A549 (cell line): ENCODE data around the gene ABHD2. TPM values are rescaled to one million over a fixed set of nuclear protein-coding genes. Genes with fewer than 3 reads are reported as not detected.

Experiments
- ATAC-seq, 2 experiments: fragments of 200-7000 bp in 1 of 2; fragments of >200 bp in 1 of 2; cut with Nextera tagmentation in 1 of 2; cut with Tn5 transposase in 1 of 2; 3 replicates each; pipeline versions ENCODE4 v1.8.0 to v1.9.1; 2018 to 2020; ENCODE audit warnings: mild to moderate bottlenecking in 1 of 2, moderate library complexity in 1 of 2
- CTCF ChIA-PET: fragments of 300-600 bp; sonication (Branson Sonifier 250); formaldehyde crosslinking; extraction: SDS; loops from one replicate; lab custom pipeline; 2021; ENCODE audit warnings: antibody characterized with exemption, inconsistent platforms; lab: Yijun Ruan, JAX
- POLR2A ChIA-PET: fragments of 350-600 bp; formaldehyde crosslinking; extraction: SDS; loops from one replicate; lab custom pipeline; 2021; ENCODE audit warnings: antibody characterized with exemption, inconsistent platforms; lab: Yijun Ruan, JAX
- DNase-seq, 2 experiments: peaks; one replicate each; pipeline versions ENCODE4 v3.0.0 to v3.0.0-alpha.2; 2011 to 2016; ENCODE audit warnings: low read depth in 1 of 2, low spot score in 1 of 2
- FAIRE-seq: peaks from 2 replicates; lab custom pipeline; 2011; peaks lifted over from hg19 to GRCh38; lab: Jason Lieb, UNC
- H3K27ac ChIP-seq, 2 experiments: fragments of >200 bp; sonication (Bioruptor Twin); formaldehyde crosslinking; 3 replicates each; pipeline ENCODE4 v1.5.1; 2016 to 2017
- H3K4me1 ChIP-seq: fragments of >200 bp; sonication (Bioruptor Twin); formaldehyde crosslinking; 3 replicates; pipeline ENCODE4 v1.6.1; 2016
- H3K4me2 ChIP-seq: fragments of >200 bp; sonication (Bioruptor Twin); formaldehyde crosslinking; 3 replicates; pipeline ENCODE4 v1.6.1; 2016
- H3K4me3 ChIP-seq: fragments of >200 bp; sonication (Bioruptor Twin); formaldehyde crosslinking; 3 replicates; pipeline ENCODE4 v1.5.1; 2016
- H3K9me3 ChIP-seq: fragments of >200 bp; sonication (Bioruptor Twin); formaldehyde crosslinking; 3 replicates; pipeline ENCODE4 v1.6.1; 2016
- ATOH8 ChIP-seq: fragments of 250-450 bp; sonication (Bioruptor Pico); IDR thresholded peaks from 2 replicates; pipeline ENCODE4 v1.5.0; 2020; ENCODE audit warnings: low read depth, mild to moderate bottlenecking, moderate library complexity
- CBX2 ChIP-seq: fragments of 200-600 bp; sonication (generic); IDR thresholded peaks from 2 replicates; pipeline ENCODE4 v1.6.1; 2016; ENCODE audit warnings: low read depth, mild to moderate bottlenecking, borderline replicate concordance
- CEBPB ChIP-seq, 2 experiments: fragments of >200 bp in 1 of 2; sonication (Bioruptor Twin) in 1 of 2; formaldehyde crosslinking in 1 of 2; IDR thresholded peaks; 2 replicates each; pipeline ENCODE4 v1.6.1; 2012 to 2016
- EHMT2 ChIP-seq: fragments of 200-600 bp; sonication (generic); IDR thresholded peaks from 2 replicates; pipeline ENCODE4 v1.6.1; 2016; ENCODE audit warnings: antibody characterized with exemption, low read depth, mild to moderate bottlenecking, moderate library complexity
- ELK1 ChIP-seq: fragments of 150-350 bp; IDR thresholded peaks from 2 replicates; pipeline ENCODE4 v1.6.1; 2014; ENCODE audit warnings: low read depth, mild to moderate bottlenecking, low read length
- EP300 ChIP-seq, 2 experiments: fragments of >200 bp; sonication (Bioruptor Twin); formaldehyde crosslinking; IDR thresholded peaks; 2 replicates in 1 of 2; 3 replicates in 1 of 2; pipeline ENCODE4 v1.6.1; 2016 to 2017
- ESRRA ChIP-seq: fragments of 150-350 bp; IDR thresholded peaks from 2 replicates; pipeline ENCODE4 v1.6.1; 2014; ENCODE audit warnings: mild to moderate bottlenecking, low read length, borderline replicate concordance
- GATA3 ChIP-seq: IDR thresholded peaks from 2 replicates; pipeline ENCODE4 v1.6.1; 2012; ENCODE audit warnings: borderline replicate concordance
- HMGXB4 ChIP-seq: fragments of 250-450 bp; sonication (Bioruptor Pico); IDR thresholded peaks from 2 replicates; pipeline ENCODE4 v1.5.0; 2021; ENCODE audit warnings: mild to moderate bottlenecking, moderate library complexity, borderline replicate concordance
- HOXB5 ChIP-seq: fragments of 250-450 bp; sonication (Bioruptor Pico); IDR thresholded peaks from 2 replicates; pipeline ENCODE4 v1.5.0; 2020; ENCODE audit warnings: mild to moderate bottlenecking, moderate library complexity
- JUN ChIP-seq, 2 experiments: fragments of >200 bp; sonication (Bioruptor Twin); formaldehyde crosslinking; IDR thresholded peaks; 2 replicates in 1 of 2; 3 replicates in 1 of 2; pipeline ENCODE4 v1.6.1; 2016 to 2017
- MYC ChIP-seq: IDR thresholded peaks from 2 replicates; pipeline ENCODE4 v1.6.1; 2012; ENCODE audit warnings: mild to moderate bottlenecking, inconsistent platforms, low read length, improper control_type of control experiment, borderline replicate concordance
- NPAS2 ChIP-seq: fragments of 250-450 bp; sonication (Bioruptor Pico); IDR thresholded peaks from 2 replicates; pipeline ENCODE4 v1.8.0; 2022; ENCODE audit warnings: mild to moderate bottlenecking, moderate library complexity, borderline replicate concordance
- PHF8 ChIP-seq: fragments of 200-600 bp; sonication (generic); IDR thresholded peaks from 2 replicates; pipeline ENCODE4 v1.6.1; 2016; ENCODE audit warnings: low read depth, mild to moderate bottlenecking, antibody characterized with exemption, moderate library complexity, borderline replicate concordance
- POLR2A ChIP-seq: IDR thresholded peaks from 2 replicates; pipeline ENCODE4 v1.6.1; 2012; ENCODE audit warnings: mild to moderate bottlenecking, low read length
- POLR2AphosphoS2 ChIP-seq: conservative IDR thresholded peaks from 2 replicates; pipeline ENCODE4 v1.6.1; 2012; ENCODE audit warnings: low read length, improper control_type of control experiment, inconsistent platforms
- RAD21 ChIP-seq, 2 experiments: fragments of >200 bp in 1 of 2; sonication (Bioruptor Twin) in 1 of 2; formaldehyde crosslinking in 1 of 2; IDR thresholded peaks in 1 of 2; conservative IDR thresholded peaks in 1 of 2; 2 replicates in 1 of 2; 3 replicates in 1 of 2; pipeline ENCODE4 v1.6.1; 2012 to 2018; ENCODE audit warnings: inconsistent platforms in 1 of 2
- RARB ChIP-seq: fragments of 250-450 bp; sonication (Bioruptor Pico); IDR thresholded peaks from 2 replicates; pipeline ENCODE4 v1.8.0; 2021; ENCODE audit warnings: mild to moderate bottlenecking, moderate library complexity
- RFX5 ChIP-seq: fragments of 450-650 bp; IDR thresholded peaks from 2 replicates; pipeline ENCODE4 v1.7.1; 2014; ENCODE audit warnings: antibody characterized with exemption, mild to moderate bottlenecking, moderate library complexity
- RNF2 ChIP-seq: fragments of 200-600 bp; sonication (generic); IDR thresholded peaks from 2 replicates; pipeline ENCODE4 v1.6.1; 2016; ENCODE audit warnings: low read depth, mild to moderate bottlenecking, antibody characterized with exemption, moderate library complexity, borderline replicate concordance
- TFCP2L1 ChIP-seq: fragments of 250-450 bp; sonication (Bioruptor Pico); IDR thresholded peaks from 2 replicates; pipeline ENCODE4 v1.5.0; 2021; ENCODE audit warnings: mild to moderate bottlenecking
- ZC3H11A ChIP-seq: fragments of 450-650 bp; IDR thresholded peaks from 2 replicates; pipeline ENCODE4 v1.6.1; 2014; ENCODE audit warnings: antibody characterized with exemption, mild to moderate bottlenecking
- ZFP36 ChIP-seq: fragments of 450-650 bp; IDR thresholded peaks from 2 replicates; pipeline ENCODE4 v1.6.1; 2014; ENCODE audit warnings: borderline replicate concordance; ENCODE audit not compliant: partially characterized antibody
- ZNF302 ChIP-seq: fragments of 250-450 bp; sonication (Bioruptor Pico); IDR thresholded peaks from 2 replicates; pipeline ENCODE4 v1.9.0; 2021; ENCODE audit warnings: inconsistent platforms, mild to moderate bottlenecking, moderate library complexity
- ZSCAN20 ChIP-seq: fragments of 250-450 bp; sonication (Bioruptor Pico); IDR thresholded peaks from 2 replicates; pipeline ENCODE4 v1.8.0; 2022; ENCODE audit warnings: mild to moderate bottlenecking, moderate library complexity
- WGBS: methylation state at CpG from one replicate; pipeline ENCODE4 v1.1.6; 2017; ENCODE audit errors: missing lambda C conversion rate; 5-methylcytosine and 5-hydroxymethylcytosine counted together
- polyA plus RNA-seq, 4 experiments: library from polyadenylated mRNA; depleted of rRNA in 3 of 4; stranded (reverse); fragments of >200 nt; fragmentation: RNase III in 1 of 4; extraction: RNeasy Plus Mini Kit Qiagen cat#74134 plus additional on column Dnase treatment in 1 of 4; gene quantifications; 2 replicates in 3 of 4; 3 replicates in 1 of 4; pipeline ENCODE4 v1.2.3, GENCODE V29; 2011 to 2017

The ABHD2 gene
- polyA plus RNA-seq, 2 of the 4 experiments (the other 2 are of a cell fraction) = 36.2 to 63.3 TPM

- no peaks in the 10 kb centered on the region for H3K9me3 ChIP-seq
- ATAC-seq = peak; percentile 41 to 54; a peak in 4 of 6 replicates
- TF ChIP-seq HMGXB4 (CRISPR knock-in tag) (no peak), RNF2 (no peak), PHF8 (no peak), EHMT2 (no peak), GATA3 (no peak), HOXB5 (CRISPR knock-in tag) (no peak), EP300 (IDR thresholded peaks at IDR 0.05) (no peak), ZNF302 (no peak), RFX5 (no peak), ZSCAN20 (CRISPR knock-in tag) (no peak), POLR2AphosphoS2 (no peak), TFCP2L1 (CRISPR knock-in tag) (no peak), CBX2 (no peak)
- FAIRE-seq = no peak
- H3K27ac ChIP-seq = no peak overlapping the region
- H3K4me2 ChIP-seq = no peak overlapping the region
- no peak for DNase-seq
- CTCF ChIA-PET = interaction anchor here (0.7 to 5.0 kb wide), 9 partner anchors 8 to 159 kb away, joined by 3 to 27 read pairs (median 3); partner anchors contain the start of gene FANCI
- no peak overlapping the region for H3K4me3 ChIP-seq
- whole genome bisulfite sequencing = 13% methylated on average over 2 of the region's 2 CpGs
- POLR2A ChIA-PET = no interaction called here
- no peaks in the 10 kb centered on the region for H3K4me1 ChIP-seq
These were observed 127.4 kb downstream of the ABHD2 start for GRCh38 chr15:89215627-89216026.

- no peak overlapping the region for H3K4me3 ChIP-seq
- no peak for TF ChIP-seq TFCP2L1 (CRISPR knock-in tag)
- POLR2A ChIA-PET = no interaction called here
- FAIRE-seq (no peak), DNase-seq (no peak), ATAC-seq (no peak)
- H3K9me3 ChIP-seq = no peaks in the 10 kb centered on the region
- 70% methylated on average over 20 of the region's 20 CpGs for WGBS
- no peaks in the 10 kb centered on the region for H3K4me1 ChIP-seq
- H3K4me2 ChIP-seq = no peak overlapping the region
- H3K27ac ChIP-seq = no peak overlapping the region
- CTCF ChIA-PET = interaction anchor here (0.7 to 5.1 kb wide), 12 partner anchors 8 to 159 kb away, joined by 3 to 76 read pairs (median 4); partner anchors contain the start of gene FANCI
These were observed 128.8 kb downstream of the ABHD2 start for GRCh38 chr15:89217031-89217430.

- WGBS = 46% methylated on average over 6 of the region's 6 CpGs
- DNase-seq (no peak), ATAC-seq (peak in 1 of 2 experiments; percentile 11; a peak in 1 of 6 replicates), FAIRE-seq (no peak)
- Histone ChIP-seq H3K4me3 (no peak overlapping the region), H3K4me2 (no peak overlapping the region), H3K4me1 (no peaks in the 10 kb centered on the region), H3K9me3 (no peaks in the 10 kb centered on the region), H3K27ac (no peak overlapping the region)
- ChIA-PET CTCF (interaction anchor here (0.8 to 5.1 kb wide), 9 partner anchors 7 to 160 kb away, joined by 3 to 76 read pairs (median 5); partner anchors contain the start of gene FANCI), POLR2A (no interaction called here)
- TF ChIP-seq CEBPB (IDR thresholded peaks at IDR 0.05) (no peak), HMGXB4 (CRISPR knock-in tag) (no peak), ELK1 (no peak), RARB (CRISPR knock-in tag) (no peak), JUN (IDR thresholded peaks at IDR 0.05) (no peak), ESRRA (no peak), POLR2A (no peak), ZFP36 (no peak), MYC (no peak), ZC3H11A (no peak), RAD21 (conservative IDR thresholded peaks at IDR 0.05 in 1 of 2, IDR thresholded peaks at IDR 0.05 in 1 of 2) (no peak), ATOH8 (CRISPR knock-in tag) (no peak), NPAS2 (no peak)
These were observed 129.6 kb downstream of the ABHD2 start for GRCh38 chr15:89217686-89218376.
